Activated T-cell treated with anti-CD3 and anti-CD28 coated beads, Interleukin-2, amount 50 U/mL, for 48 hours (primary cell): ENCODE data around the gene PPIG.
"Not testable (repeated sequence)": the region's sequence is repeated elsewhere in the genome, so short reads cannot be mapped to it uniquely, and the experiment has no call there.

ENCODE experiments used
- DNase-seq, 2 experiments: peaks; one replicate each; pipeline ENCODE4 v3.0.0-alpha.2; 2020

Gene PPIG

GRCh38 chr2:169584005-169584877, at the start of gene PPIG:
Gene PPIG (plus strand): TSS chr2:169584351. CDS start chr2:169604042, 19,691 bp downstream.
- DNase-seq = peak; percentile 88 to 89

GRCh38 chr2:169539460-169539859, 44.7 kb upstream of the PPIG start:
- DNase-seq = not testable (repeated sequence)

- DNase-seq = no peak
Measured at GRCh38 chr2:169540146-169540545, 44.0 kb upstream of the PPIG start.

GRCh38 chr2:169542433-169542832, 41.7 kb upstream of the PPIG start:
- no peak for DNase-seq

GRCh38 chr2:169546756-169547155, 37.4 kb upstream of the PPIG start:
- DNase-seq = no peak

GRCh38 chr2:169561364-169561763, 22.8 kb upstream of the PPIG start:
- no peak for DNase-seq

GRCh38 chr2:169562084-169562483, 22.1 kb upstream of the PPIG start:
- not testable (repeated sequence) for DNase-seq

- DNase-seq = no peak
Measured at GRCh38 chr2:169562519-169562918, 21.6 kb upstream of the PPIG start.

- no peak for DNase-seq
Measured at GRCh38 chr2:169565686-169566085, 18.5 kb upstream of the PPIG start.

GRCh38 chr2:169569948-169570347, 14.2 kb upstream of the PPIG start:
- no peak for DNase-seq

- DNase-seq = not testable (repeated sequence)
Measured at GRCh38 chr2:169570752-169571151, 13.4 kb upstream of the PPIG start.

- no peak for DNase-seq
Measured at GRCh38 chr2:169571571-169571970, 12.6 kb upstream of the PPIG start.

- no peak for DNase-seq
Measured at GRCh38 chr2:169572189-169572588, 12.0 kb upstream of the PPIG start.

GRCh38 chr2:169572821-169573159, 11.4 kb upstream of the PPIG start:
- DNase-seq = no peak

- DNase-seq = peak; percentile 91
Measured at GRCh38 chr2:169573160-169573973, 10.8 kb upstream of the PPIG start, which contains the start of gene FASTKD1. Gene FASTKD1 (minus strand): TSS chr2:169573865. CDS start chr2:169572029, 1,836 bp downstream.

GRCh38 chr2:169573974-169574299, 10.2 kb upstream of the PPIG start:
- no peak for DNase-seq

GRCh38 chr2:169574539-169574938, 9.6 kb upstream of the PPIG start:
- DNase-seq = not testable (repeated sequence)

- DNase-seq = not testable (repeated sequence)
Measured at GRCh38 chr2:169575264-169575663, 8.9 kb upstream of the PPIG start.

GRCh38 chr2:169579044-169579443, 5.1 kb upstream of the PPIG start:
- DNase-seq = no peak

- DNase-seq = not testable (repeated sequence)
Measured at GRCh38 chr2:169582552-169583266, 1.4 kb upstream of the PPIG start.

GRCh38 chr2:169583518-169583917, 633 bp upstream of the PPIG start:
- no peak for DNase-seq

GRCh38 chr2:169585673-169586072, 1.5 kb downstream of the PPIG start:
- no peak for DNase-seq

GRCh38 chr2:169590804-169591203, 6.7 kb downstream of the PPIG start:
- no peak for DNase-seq
